ENCODE data around the gene WDR82.

WDR82 gene

DNA sequence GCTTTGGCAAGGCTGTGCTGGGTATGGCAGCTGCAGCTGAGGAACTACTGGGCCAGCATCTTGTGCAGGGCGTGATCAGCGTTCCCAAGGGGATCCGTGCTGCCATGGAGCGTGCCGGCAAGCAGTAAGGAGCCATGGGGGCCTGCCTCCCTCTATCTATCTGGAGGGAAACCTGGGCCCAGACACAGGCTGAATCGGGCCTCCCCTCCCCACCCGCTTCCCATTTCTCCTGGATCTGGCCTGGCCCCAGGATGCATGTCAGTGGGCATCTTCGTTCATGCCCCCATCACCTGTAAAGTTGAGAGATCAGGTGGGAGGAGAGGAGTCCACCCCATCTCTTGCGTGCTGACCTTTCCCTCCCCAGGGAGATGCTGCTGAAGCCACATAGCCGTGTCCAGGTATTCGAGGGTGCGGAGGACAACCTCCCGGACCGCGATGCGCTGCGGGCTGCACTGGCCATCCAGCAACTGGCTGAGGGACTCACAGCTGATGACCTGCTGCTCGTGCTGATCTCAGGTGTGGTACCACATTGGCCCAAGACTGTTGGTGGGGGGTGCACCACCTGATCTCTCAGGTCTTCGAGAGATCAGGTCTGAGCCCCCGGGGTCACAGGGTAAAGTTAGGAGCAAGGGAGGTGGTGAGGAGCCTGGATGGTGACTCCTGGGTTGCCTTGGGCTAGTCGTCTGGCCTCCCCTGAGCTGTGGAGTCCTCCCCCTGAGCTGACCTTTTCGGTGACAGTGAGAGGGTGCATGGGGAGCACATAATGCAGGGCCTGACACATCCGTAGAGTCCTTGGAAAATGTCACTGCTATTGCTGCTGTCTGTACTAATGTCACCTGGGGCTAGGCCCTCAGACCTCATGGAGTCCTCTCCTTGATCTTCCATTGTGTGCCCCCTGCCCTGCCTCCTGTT lies 12.4 kb upstream of the WDR82 start:
- Histone ChIP-seq H3K4me3 (replicated peaks; ENCODE audit: insufficient read depth, low read length) (no peak overlapping the region), H3K27ac (replicated peaks) (no peak overlapping the region), H3K27me3 (ENCODE audit: insufficient read depth, poor library complexity, severe bottlenecking) (no peaks in the 10 kb centered on the region)
- no peak for TF ChIP-seq SPI1 (IDR thresholded peaks at IDR 0.05; ENCODE audit: borderline replicate concordance, low read depth)
- TF ChIP-seq, protein P1, sequence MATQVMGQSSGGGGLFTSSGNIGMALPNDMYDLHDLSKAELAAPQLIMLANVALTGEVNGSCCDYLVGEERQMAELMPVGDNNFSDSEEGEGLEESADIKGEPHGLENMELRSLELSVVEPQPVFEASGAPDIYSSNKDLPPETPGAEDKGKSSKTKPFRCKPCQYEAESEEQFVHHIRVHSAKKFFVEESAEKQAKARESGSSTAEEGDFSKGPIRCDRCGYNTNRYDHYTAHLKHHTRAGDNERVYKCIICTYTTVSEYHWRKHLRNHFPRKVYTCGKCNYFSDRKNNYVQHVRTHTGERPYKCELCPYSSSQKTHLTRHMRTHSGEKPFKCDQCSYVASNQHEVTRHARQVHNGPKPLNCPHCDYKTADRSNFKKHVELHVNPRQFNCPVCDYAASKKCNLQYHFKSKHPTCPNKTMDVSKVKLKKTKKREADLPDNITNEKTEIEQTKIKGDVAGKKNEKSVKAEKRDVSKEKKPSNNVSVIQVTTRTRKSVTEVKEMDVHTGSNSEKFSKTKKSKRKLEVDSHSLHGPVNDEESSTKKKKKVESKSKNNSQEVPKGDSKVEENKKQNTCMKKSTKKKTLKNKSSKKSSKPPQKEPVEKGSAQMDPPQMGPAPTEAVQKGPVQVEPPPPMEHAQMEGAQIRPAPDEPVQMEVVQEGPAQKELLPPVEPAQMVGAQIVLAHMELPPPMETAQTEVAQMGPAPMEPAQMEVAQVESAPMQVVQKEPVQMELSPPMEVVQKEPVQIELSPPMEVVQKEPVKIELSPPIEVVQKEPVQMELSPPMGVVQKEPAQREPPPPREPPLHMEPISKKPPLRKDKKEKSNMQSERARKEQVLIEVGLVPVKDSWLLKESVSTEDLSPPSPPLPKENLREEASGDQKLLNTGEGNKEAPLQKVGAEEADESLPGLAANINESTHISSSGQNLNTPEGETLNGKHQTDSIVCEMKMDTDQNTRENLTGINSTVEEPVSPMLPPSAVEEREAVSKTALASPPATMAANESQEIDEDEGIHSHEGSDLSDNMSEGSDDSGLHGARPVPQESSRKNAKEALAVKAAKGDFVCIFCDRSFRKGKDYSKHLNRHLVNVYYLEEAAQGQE (IDR thresholded peaks at IDR 0.05; ENCODE audit: insufficient replicate concordance, low read depth): no peak
- TF ChIP-seq, protein P2, sequence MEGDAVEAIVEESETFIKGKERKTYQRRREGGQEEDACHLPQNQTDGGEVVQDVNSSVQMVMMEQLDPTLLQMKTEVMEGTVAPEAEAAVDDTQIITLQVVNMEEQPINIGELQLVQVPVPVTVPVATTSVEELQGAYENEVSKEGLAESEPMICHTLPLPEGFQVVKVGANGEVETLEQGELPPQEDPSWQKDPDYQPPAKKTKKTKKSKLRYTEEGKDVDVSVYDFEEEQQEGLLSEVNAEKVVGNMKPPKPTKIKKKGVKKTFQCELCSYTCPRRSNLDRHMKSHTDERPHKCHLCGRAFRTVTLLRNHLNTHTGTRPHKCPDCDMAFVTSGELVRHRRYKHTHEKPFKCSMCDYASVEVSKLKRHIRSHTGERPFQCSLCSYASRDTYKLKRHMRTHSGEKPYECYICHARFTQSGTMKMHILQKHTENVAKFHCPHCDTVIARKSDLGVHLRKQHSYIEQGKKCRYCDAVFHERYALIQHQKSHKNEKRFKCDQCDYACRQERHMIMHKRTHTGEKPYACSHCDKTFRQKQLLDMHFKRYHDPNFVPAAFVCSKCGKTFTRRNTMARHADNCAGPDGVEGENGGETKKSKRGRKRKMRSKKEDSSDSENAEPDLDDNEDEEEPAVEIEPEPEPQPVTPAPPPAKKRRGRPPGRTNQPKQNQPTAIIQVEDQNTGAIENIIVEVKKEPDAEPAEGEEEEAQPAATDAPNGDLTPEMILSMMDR (IDR thresholded peaks at IDR 0.05; ENCODE audit: insufficient read depth, low read length): no peak
- TF ChIP-seq POLR2AphosphoS5 (IDR thresholded peaks at IDR 0.05; ENCODE audit: low read depth): no peak
- TF ChIP-seq GABPA (IDR thresholded peaks at IDR 0.05; ENCODE audit: low read depth): no peak
- no peak for DNase-seq (ENCODE audit: low read depth in 1 of 2, low spot score in 1 of 2)

DNA sequence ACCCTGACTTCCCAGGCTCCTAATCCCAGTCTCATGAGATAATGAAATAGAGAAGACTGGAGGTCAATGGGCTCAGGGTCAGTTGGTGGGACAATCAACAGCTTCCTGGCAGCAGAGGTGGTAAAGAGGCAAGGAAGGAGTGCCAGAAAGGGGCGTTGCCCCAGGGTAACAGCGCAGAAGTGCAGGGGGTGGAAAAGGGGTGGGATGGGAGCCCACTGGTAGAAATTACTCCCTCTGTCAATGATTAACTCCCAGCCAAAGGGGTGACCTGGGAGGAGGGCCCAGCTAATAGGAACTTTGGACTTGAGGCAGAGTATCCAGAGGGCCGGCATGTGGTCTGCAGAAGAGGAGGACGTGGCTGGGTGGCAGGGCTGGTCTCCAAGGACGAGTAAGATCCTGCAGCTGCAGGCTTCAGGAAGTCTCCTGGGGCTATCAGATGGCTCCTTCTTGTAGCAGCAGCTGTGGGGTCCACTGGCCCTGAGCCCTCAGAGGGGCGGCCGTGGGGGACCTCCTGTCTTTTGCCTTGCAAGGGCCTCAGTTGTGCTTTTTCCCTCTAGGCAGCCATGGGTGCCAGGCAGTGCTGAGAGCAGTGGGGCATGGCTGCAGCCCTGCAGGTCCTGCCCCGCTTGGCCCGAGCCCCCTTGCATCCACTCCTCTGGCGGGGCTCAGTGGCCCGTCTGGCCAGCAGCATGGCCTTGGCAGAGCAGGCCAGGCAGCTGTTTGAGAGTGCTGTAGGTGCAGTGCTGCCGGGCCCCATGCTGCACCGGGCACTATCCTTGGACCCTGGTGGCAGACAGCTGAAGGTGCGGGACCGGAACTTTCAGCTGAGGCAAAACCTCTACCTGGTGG lies 11.5 kb upstream of the WDR82 start:
- TF ChIP-seq GABPA (IDR thresholded peaks at IDR 0.05; ENCODE audit: low read depth) (no peak), POLR2AphosphoS5 (IDR thresholded peaks at IDR 0.05; ENCODE audit: low read depth) (no peak), SPI1 (IDR thresholded peaks at IDR 0.05; ENCODE audit: borderline replicate concordance, low read depth) (no peak)
- TF ChIP-seq, protein P1 (IDR thresholded peaks at IDR 0.05; ENCODE audit: insufficient replicate concordance, low read depth): no peak
- TF ChIP-seq, protein P2 (IDR thresholded peaks at IDR 0.05; ENCODE audit: insufficient read depth, low read length): no peak
- DNase-seq (ENCODE audit: low read depth in 1 of 2, low spot score in 1 of 2): no peak
- Histone ChIP-seq H3K27ac (replicated peaks) (no peak overlapping the region), H3K27me3 (ENCODE audit: insufficient read depth, poor library complexity, severe bottlenecking) (no peaks in the 10 kb centered on the region), H3K4me3 (replicated peaks; ENCODE audit: insufficient read depth, low read length) (no peak overlapping the region)

DNA sequence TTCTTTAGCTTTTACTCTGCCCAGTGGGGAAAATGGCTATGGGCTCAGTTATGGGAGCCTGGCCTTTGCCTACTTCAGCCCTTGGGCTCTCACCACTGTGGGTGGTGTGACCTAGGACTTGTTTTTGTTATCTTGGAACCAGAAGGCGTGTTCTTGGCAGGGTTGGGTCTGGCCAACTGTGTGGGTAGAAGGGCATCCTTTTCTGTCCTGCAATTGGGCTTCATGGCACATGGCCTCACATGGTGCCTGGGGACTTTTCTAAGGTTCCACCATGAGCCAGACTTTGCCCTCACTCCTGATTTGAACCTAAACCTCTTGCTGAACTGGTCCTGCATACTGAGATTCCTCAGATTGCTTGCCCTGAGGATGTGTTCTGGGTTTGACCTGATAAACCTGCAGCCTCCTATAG lies 10.9 kb upstream of the WDR82 start:
- TF ChIP-seq, protein P2 (IDR thresholded peaks at IDR 0.05; ENCODE audit: insufficient read depth, low read length): no peak
- TF ChIP-seq POLR2AphosphoS5 (IDR thresholded peaks at IDR 0.05; ENCODE audit: low read depth): no peak
- TF ChIP-seq GABPA (IDR thresholded peaks at IDR 0.05; ENCODE audit: low read depth): no peak
- TF ChIP-seq, protein P1 (IDR thresholded peaks at IDR 0.05; ENCODE audit: insufficient replicate concordance, low read depth): no peak
- no peak for TF ChIP-seq SPI1 (IDR thresholded peaks at IDR 0.05; ENCODE audit: borderline replicate concordance, low read depth)
- Histone ChIP-seq H3K4me3 (replicated peaks; ENCODE audit: insufficient read depth, low read length) (no peak overlapping the region), H3K27ac (replicated peaks) (no peak overlapping the region), H3K27me3 (ENCODE audit: insufficient read depth, poor library complexity, severe bottlenecking) (no peaks in the 10 kb centered on the region)
- DNase-seq (ENCODE audit: low read depth in 1 of 2, low spot score in 1 of 2): no peak
